Skeletal muscle satellite cell (primary cell): Measurements from ENCODE around the gene MMP24OS.
"Not testable (repeated sequence)": the region's sequence is repeated elsewhere in the genome, so short reads cannot be mapped to it uniquely, and the experiment has no call there.

ENCODE experiments used
- H3K27me3 ChIP-seq: 2 replicates; pipeline ENCODE4 v1.7.0; 2013; ENCODE audit warnings: low read length; ENCODE audit not compliant: control insufficient read depth, insufficient read depth
- H3K36me3 ChIP-seq: 2 replicates; pipeline ENCODE4 v1.7.0; 2013; ENCODE audit warnings: mild to moderate bottlenecking, control low read depth, low read length; ENCODE audit not compliant: insufficient read depth
- H3K4me1 ChIP-seq: 2 replicates; pipeline ENCODE4 v1.7.0; 2013; ENCODE audit warnings: low read length; ENCODE audit not compliant: control insufficient read depth, insufficient read depth
- H3K4me2 ChIP-seq: 2 replicates; pipeline ENCODE4 v1.7.0; 2013; ENCODE audit warnings: mild to moderate bottlenecking, low read length
- H3K4me3 ChIP-seq: 2 replicates; pipeline ENCODE4 v1.7.0; 2013; ENCODE audit warnings: low read length
- H3K9ac ChIP-seq: 2 replicates; pipeline ENCODE4 v1.7.0; 2013; ENCODE audit warnings: mild to moderate bottlenecking, low read depth, low read length, moderate library complexity
- H3K9me3 ChIP-seq: replicated peaks from 2 replicates; pipeline ENCODE4 v1.7.0; 2013; ENCODE audit warnings: mild to moderate bottlenecking, control low read depth, low read length

The MMP24OS gene

DNA sequence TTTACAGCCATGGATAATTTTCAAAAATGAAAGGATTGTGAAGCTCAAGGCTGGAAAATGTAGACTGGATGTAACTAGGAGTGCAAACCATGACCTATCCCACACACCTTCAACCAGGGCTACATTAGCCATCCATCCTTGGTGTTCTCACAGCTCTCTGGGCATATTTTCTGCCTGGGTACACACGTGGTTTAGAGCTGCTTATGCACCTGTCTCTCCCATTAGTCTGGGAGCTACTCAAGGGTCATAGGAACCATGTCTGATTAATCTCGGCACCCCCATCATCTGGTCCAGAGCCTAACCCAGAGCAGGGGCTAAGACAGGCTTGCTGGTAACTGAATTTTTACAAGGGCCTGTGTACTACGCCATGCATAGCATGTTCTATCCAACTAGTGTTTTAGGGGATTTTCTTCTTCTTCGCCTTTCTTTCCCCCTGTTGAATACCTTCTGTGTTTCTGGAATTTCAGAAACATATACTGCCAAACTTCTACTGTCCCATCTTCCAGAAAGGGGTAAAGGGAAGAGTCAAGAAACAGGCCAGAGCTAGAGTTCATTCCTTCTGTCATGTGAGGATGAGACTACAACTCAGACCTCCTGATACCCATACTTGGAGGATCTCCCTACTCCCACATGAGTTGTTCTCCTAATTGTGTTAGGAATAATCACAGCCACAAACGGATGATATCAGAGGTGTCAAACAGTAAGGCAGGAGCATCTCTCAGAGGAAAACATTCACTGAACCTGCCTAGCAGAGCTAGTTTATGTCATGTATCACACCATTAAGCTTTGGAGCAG is 39.7 kb upstream of the MMP24OS start:
- Histone ChIP-seq H3K36me3 (no peaks in the 10 kb centered on the region), H3K9me3 (no peaks in the 10 kb centered on the region), H3K4me1 (peaks cover 73% of the 10 kb centered on the region), H3K9ac (no peak overlapping the region), H3K27me3 (no peaks in the 10 kb centered on the region), H3K4me3 (no peak overlapping the region), H3K4me2 (no peak overlapping the region)

DNA sequence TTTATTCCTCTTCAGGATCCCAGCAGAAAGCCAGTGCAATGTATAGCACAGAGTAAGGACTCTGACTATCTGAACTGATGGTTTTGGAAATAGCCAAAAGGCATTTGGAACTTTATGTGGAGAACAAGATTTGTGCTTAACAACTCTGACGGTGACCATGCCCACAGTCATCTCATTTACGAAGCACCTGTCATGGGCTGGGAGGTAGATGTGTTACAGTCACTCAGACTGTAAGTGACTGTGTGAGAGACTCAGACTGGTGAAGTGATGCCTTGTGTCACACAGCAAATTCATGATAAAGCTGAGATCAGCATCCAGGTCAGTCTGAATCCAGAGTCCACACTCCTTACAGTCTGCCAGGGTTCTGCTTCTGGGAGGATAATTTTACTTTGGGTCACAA is 38.2 kb upstream of the MMP24OS start:
- H3K27me3 ChIP-seq = no peaks in the 10 kb centered on the region
- peaks cover 81% of the 10 kb centered on the region for H3K4me1 ChIP-seq
- no peak overlapping the region for H3K4me2 ChIP-seq
- H3K4me3 ChIP-seq = no peak overlapping the region
- no peaks in the 10 kb centered on the region for H3K9me3 ChIP-seq
- no peaks in the 10 kb centered on the region for H3K36me3 ChIP-seq
- no peak overlapping the region for H3K9ac ChIP-seq

- not testable (repeated sequence) for H3K27me3 ChIP-seq, H3K36me3 ChIP-seq, H3K4me3 ChIP-seq, H3K9ac ChIP-seq, H3K9me3 ChIP-seq, H3K4me2 ChIP-seq
- H3K4me1 ChIP-seq = peaks cover 80% of the 10 kb centered on the region
These were observed 37.7 kb upstream of the MMP24OS start for GRCh38 chr20:35315632-35316020.

GRCh38 chr20:35314816-35315631 is 37.1 kb upstream of the MMP24OS start:
- no peak overlapping the region for H3K4me3 ChIP-seq
- no peak overlapping the region for H3K4me2 ChIP-seq
- H3K27me3 ChIP-seq = no peaks in the 10 kb centered on the region
- peaks cover 74% of the 10 kb centered on the region for H3K4me1 ChIP-seq
- H3K36me3 ChIP-seq = no peaks in the 10 kb centered on the region
- H3K9ac ChIP-seq = no peak overlapping the region
- H3K9me3 ChIP-seq = no peaks in the 10 kb centered on the region

DNA sequence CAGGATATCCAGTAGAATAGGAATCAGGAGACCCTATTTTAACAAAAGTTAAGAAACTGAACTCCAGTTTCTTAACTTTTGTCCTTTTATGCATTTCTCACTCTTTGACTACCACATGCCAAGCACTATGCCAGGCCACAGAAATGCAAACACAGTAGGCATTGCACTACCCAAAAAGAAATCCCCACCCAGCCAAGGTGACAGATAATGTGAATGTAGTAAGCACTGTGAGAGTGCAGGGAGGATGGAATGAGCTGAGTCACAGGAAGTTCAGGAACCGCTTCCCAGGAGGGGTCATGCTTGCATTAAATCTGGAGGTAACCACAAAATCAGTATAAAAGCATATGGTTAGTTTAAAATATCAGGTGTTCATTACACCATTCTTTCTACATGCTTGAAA is 34.4 kb upstream of the MMP24OS start:
- peak overlapping the region; percentile 11 for H3K4me2 ChIP-seq
- H3K4me3 ChIP-seq = no peak overlapping the region
- H3K4me1 ChIP-seq = peaks cover 74% of the 10 kb centered on the region
- no peaks in the 10 kb centered on the region for H3K9me3 ChIP-seq
- H3K27me3 ChIP-seq = no peaks in the 10 kb centered on the region
- H3K36me3 ChIP-seq = no peaks in the 10 kb centered on the region
- peak overlapping the region; percentile 72 for H3K9ac ChIP-seq

GRCh38 chr20:35311822-35312221 is 33.9 kb upstream of the MMP24OS start:
- Histone ChIP-seq H3K4me1 (peaks cover 77% of the 10 kb centered on the region), H3K27me3 (no peaks in the 10 kb centered on the region), H3K4me2 (peak overlapping the region; percentile 11), H3K9ac (peak overlapping the region; percentile 72), H3K36me3 (no peaks in the 10 kb centered on the region), H3K9me3 (no peaks in the 10 kb centered on the region), H3K4me3 (no peak overlapping the region)

DNA sequence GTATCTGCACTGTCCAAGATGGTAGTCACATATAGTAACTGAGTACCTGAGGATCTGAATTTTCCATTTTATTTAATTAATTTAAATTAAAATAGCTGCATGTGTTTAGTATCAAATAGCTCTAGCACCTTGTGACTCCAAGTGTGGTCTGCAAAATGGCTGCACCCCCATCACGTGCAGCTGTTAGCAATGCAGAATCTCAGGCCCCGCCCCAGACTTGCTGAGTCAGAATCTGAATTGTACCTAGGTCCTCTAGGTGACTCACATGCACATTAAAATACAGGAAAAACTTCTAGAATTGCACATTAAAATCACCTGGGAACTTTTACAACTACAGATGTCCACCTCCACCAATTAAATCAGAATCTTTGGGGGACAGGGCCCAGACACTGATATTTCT is 33.5 kb upstream of the MMP24OS start:
- H3K9me3 ChIP-seq = no peaks in the 10 kb centered on the region
- no peak overlapping the region for H3K4me2 ChIP-seq
- H3K27me3 ChIP-seq = no peaks in the 10 kb centered on the region
- peak overlapping the region; percentile 72 for H3K9ac ChIP-seq
- no peaks in the 10 kb centered on the region for H3K36me3 ChIP-seq
- no peak overlapping the region for H3K4me3 ChIP-seq
- H3K4me1 ChIP-seq = peaks cover 81% of the 10 kb centered on the region

DNA sequence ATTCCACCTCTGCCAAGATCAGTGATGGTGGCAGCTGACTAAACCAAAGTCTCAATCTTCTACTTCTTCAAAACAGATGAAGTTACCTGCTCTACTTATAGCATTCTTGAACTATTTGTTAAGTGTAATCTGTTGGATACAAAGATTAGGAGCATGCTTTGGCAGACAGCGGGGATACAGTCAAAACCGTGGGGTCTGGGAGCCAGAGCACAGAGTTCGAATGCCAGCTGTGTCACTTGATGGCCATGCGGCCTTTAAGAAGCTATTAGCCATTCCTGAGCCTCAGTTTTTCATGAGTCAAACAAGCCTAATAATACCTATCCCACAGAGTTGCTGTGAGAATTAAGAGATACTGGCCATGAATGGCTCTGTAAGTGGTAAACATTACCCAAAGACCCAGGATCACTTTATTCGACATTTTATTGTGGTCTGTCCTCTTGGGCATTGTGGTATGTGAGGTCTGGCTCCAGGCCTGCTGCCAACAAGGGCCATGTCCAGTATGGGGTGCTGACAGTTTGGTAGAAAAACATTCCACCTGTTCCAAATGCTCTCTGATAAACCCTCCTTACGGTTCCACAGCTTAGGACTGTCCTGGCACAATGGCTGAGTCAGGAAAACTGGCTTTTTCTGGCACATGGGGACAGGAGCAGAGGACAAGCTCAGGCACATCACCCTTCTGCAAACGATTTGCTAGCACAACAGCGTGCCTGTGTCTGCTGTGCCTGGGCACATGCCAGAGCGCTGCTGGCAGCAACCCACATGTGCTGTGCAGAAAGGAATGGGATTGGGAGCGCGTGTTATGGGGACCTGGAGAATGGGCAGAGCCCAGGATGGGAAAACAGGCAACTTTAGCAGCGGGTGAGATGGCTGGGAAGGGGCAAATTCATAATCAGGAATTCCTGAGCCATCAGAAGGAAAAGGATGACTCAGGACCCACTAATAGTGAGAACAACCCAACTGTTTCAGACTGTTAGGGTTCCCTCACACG is 30.0 kb upstream of the MMP24OS start:
- H3K4me2 ChIP-seq = peak overlapping the region; percentile 27
- no peaks in the 10 kb centered on the region for H3K9me3 ChIP-seq
- H3K4me1 ChIP-seq = peaks cover 91% of the 10 kb centered on the region
- H3K27me3 ChIP-seq = no peaks in the 10 kb centered on the region
- peak overlapping the region; percentile 80 for H3K9ac ChIP-seq
- peak overlapping the region; percentile 2 for H3K4me3 ChIP-seq
- H3K36me3 ChIP-seq = no peaks in the 10 kb centered on the region

DNA sequence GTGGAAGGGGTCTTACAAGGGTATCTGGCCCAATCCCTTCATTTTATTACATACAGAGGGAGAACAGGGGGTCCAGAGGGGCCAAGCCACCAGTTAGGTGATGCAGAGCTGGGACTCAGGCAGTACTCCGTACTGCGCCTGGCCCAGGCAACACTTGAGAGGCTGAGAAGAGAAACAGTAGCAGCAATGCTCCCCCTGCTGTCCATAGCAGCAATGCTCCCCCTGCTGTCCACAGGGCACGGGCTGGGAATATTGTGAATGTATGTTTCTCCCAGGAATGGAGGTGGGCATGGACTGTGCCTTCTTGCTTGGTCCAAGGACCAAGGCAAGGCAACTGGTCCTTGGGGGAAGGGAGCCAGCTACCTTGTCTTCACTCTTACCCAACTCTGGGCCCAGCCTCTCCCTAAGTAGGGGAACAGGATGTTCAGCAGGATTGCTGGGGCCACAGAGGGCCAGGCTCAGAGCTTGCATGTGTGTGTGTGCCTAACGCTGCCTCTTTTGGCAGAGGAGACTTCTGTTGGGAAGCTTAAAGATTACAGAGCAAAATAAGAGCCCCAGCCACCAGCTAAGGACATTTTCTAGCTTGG is 29.1 kb upstream of the MMP24OS start:
- Histone ChIP-seq H3K4me2 (peak overlapping the region; percentile 59), H3K9me3 (no peaks in the 10 kb centered on the region), H3K9ac (peak overlapping the region; percentile 80), H3K4me3 (peak overlapping the region; percentile 37), H3K36me3 (no peaks in the 10 kb centered on the region), H3K27me3 (no peaks in the 10 kb centered on the region), H3K4me1 (peaks cover 91% of the 10 kb centered on the region)

DNA sequence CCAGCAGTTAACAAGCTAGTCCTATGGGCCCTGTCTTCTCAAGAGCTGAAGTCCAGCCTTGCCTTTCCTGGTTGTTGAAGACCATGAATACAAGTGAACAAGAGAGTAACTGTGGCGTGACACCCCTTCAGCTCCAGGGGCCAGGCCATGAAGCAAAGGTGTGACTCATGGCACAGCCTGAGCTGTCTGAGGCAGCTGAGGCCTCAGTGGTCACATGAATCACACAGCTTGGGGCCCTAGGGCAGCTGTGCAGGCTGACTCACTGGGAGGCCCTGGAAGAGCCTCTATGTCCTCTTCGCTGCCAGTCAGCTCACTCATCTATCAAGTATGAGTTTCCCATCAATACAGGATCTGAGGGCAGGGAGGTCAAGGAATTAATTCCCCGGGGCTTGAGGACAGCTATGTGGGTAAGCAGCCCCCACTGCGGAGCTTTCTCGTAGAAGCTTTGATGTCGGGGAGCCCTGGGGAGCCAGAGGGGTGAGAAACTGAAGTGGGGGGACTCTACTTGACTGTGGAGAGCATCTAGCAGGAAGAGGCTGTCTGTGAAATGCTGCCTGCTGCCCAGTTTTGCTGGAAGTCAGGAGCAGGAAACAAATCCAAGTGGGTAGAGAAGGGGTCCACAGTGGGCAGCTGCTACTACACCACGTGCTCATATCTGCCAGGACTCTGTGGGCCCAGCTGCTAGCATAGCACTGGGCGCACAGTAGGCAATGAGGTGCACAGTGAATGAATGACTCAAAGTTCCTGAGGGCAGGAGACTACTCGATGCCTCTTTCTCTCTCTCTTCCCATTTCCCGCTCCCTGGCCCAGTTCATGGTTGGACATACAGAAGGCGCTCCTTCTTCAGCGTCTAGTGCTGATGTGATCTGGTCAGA is 28.0 kb upstream of the MMP24OS start:
- peak overlapping the region; percentile 81 for H3K9ac ChIP-seq
- H3K27me3 ChIP-seq = no peaks in the 10 kb centered on the region
- H3K4me3 ChIP-seq = peak overlapping the region; percentile 37
- H3K4me1 ChIP-seq = peaks cover 90% of the 10 kb centered on the region
- peak overlapping the region; percentile 59 for H3K4me2 ChIP-seq
- H3K9me3 ChIP-seq = no peaks in the 10 kb centered on the region
- H3K36me3 ChIP-seq = no peaks in the 10 kb centered on the region
